Uterus (tissue), 2 donors: ENCODE results near the gene POTEF.
"Not testable (repeated sequence)": the region's sequence is repeated elsewhere in the genome, so short reads cannot be mapped to it uniquely, and the experiment has no call there.

ENCODE experiments used
- POLR2A ChIP-seq, 2 donors: fragments of 450-650 bp; IDR thresholded peaks; one replicate each; pipeline ENCODE4 v1.6.1; 2016; ENCODE audit warnings: antibody characterized with exemption in 2 of 2, mild to moderate bottlenecking in 1 of 2, moderate library complexity in 1 of 2
- TF ChIP-seq, protein P1 (sequence below), 4 experiments: fragments of 200-600 bp in 2 of 4; fragments of 450-650 bp in 2 of 4; sonication (generic) in 2 of 4; IDR thresholded peaks; one replicate each; pipeline ENCODE4 v1.5.1; 2016 to 2019; ENCODE audit warnings: antibody characterized with exemption in 4 of 4, mild to moderate bottlenecking in 2 of 4, moderate library complexity in 1 of 4

DNA sequence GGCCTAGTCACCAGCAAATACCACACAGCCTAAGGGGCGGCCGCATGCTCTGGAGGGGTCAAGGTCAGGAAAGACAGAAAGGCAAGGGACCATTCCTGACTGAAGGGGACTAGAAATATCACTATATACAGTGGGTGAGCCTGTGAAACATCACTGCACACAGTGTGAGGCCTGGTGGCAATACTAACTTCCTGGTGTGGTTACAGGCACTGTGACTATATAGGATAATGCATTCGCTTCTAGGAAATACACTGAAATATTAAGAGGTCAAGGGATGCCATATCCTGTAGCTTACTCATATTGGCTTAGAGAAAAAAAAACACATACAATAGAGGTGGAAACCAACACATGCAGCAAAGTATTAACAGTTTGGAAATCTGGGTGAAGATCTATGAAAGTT, 40.1 kb upstream of the POTEF start:
- TF ChIP-seq, protein P1, sequence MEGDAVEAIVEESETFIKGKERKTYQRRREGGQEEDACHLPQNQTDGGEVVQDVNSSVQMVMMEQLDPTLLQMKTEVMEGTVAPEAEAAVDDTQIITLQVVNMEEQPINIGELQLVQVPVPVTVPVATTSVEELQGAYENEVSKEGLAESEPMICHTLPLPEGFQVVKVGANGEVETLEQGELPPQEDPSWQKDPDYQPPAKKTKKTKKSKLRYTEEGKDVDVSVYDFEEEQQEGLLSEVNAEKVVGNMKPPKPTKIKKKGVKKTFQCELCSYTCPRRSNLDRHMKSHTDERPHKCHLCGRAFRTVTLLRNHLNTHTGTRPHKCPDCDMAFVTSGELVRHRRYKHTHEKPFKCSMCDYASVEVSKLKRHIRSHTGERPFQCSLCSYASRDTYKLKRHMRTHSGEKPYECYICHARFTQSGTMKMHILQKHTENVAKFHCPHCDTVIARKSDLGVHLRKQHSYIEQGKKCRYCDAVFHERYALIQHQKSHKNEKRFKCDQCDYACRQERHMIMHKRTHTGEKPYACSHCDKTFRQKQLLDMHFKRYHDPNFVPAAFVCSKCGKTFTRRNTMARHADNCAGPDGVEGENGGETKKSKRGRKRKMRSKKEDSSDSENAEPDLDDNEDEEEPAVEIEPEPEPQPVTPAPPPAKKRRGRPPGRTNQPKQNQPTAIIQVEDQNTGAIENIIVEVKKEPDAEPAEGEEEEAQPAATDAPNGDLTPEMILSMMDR (IDR thresholded peaks at IDR 0.05), result not testable (repeated sequence)
- not testable (repeated sequence) for TF ChIP-seq POLR2A (IDR thresholded peaks at IDR 0.05)
